B cell (primary cell): Measurements from ENCODE around the gene MTF1.

ENCODE experiments used
- EZH2 ChIP-seq: IDR thresholded peaks from 2 replicates; pipeline ENCODE4 v1.6.1; 2012; ENCODE audit warnings: borderline replicate concordance, low read depth, mild to moderate bottlenecking, moderate library complexity, low read length; ENCODE audit not compliant: insufficient read depth, poor library complexity, severe bottlenecking
- TF ChIP-seq, protein P1 (sequence below): fragments of 200-600 bp; IDR thresholded peaks from one replicate; pipeline ENCODE4 v1.8.0; 2022; ENCODE audit warnings: antibody characterized with exemption, mild to moderate bottlenecking

DNA sequence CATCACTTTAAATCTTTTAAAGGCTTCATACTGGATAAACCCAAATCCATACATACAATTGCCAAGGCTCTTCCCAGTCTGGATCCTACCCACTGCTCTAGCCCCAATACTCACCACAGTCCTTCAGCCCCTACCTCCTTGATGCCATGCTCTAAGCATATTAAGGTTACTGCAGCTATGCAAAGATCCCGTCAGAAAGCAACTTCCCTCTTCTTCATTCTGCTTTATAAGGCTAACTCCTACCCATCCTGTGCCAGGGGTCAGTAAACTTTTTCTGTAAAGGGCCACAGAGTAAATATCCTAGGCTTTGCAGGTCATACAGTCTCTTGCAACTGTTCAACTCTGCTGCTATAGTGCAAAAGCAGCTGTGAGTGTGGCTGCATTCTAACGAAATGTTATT, 34.3 kb upstream of the MTF1 start:
- TF ChIP-seq, protein P1, sequence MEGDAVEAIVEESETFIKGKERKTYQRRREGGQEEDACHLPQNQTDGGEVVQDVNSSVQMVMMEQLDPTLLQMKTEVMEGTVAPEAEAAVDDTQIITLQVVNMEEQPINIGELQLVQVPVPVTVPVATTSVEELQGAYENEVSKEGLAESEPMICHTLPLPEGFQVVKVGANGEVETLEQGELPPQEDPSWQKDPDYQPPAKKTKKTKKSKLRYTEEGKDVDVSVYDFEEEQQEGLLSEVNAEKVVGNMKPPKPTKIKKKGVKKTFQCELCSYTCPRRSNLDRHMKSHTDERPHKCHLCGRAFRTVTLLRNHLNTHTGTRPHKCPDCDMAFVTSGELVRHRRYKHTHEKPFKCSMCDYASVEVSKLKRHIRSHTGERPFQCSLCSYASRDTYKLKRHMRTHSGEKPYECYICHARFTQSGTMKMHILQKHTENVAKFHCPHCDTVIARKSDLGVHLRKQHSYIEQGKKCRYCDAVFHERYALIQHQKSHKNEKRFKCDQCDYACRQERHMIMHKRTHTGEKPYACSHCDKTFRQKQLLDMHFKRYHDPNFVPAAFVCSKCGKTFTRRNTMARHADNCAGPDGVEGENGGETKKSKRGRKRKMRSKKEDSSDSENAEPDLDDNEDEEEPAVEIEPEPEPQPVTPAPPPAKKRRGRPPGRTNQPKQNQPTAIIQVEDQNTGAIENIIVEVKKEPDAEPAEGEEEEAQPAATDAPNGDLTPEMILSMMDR, result no peak
- no peak for TF ChIP-seq EZH2
